ENCODE results near the gene TRIM59. TPM values are rescaled to one million over a fixed set of nuclear protein-coding genes. Genes with fewer than 3 reads are reported as not detected.

TRIM59 gene
- total and polyA plus RNA-seq, 2 donors (not counting 1 experiment from before 2014, with no cell fraction given) = 13.6 to 31.2 TPM

DNA sequence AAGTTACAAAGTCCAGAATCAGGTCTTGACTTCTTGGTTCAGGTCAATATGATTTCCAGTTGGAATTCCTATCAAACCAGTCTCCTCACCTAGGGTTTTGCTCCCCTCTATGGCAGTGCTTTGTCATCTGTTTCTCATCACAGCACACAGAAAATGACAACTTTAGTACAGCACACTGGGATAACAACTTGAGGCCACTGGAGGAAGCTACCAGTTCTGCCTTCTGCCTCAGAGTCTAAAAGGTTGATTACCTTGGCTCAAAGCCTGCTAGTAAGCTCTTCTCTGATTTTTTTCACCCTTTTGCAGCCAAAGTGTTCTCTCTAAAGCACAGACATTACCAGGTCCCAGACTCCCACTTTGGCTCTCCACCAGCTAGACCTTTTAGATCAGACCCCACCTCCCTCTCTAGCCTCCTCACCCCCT, 24.8 kb upstream of the TRIM59 start:
- no peaks in the 10 kb centered on the region for H3K79me2 ChIP-seq (ENCODE audit: control insufficient read depth, insufficient read depth, low read length)
- H3K4me3 ChIP-seq (replicated peaks in 1 of 4; ENCODE audit: control extremely low read depth in 1 of 4, insufficient read depth in 1 of 4, low read depth in 3 of 4, low read length in 4 of 4) = no peak overlapping the region
- H3K27ac ChIP-seq (ENCODE audit: insufficient read depth, low read length) = peak overlapping the region; percentile 66
- DNase-seq (ENCODE audit: low read depth in 2 of 2) = peak in 1 of 2 donors; percentile 73
- no peaks in the 10 kb centered on the region for H4K20me1 ChIP-seq (ENCODE audit: control insufficient read depth, extremely low read depth, insufficient read depth, low read length)
- peak overlapping the region; percentile 7 for H3K4me2 ChIP-seq (ENCODE audit: extremely low read depth, insufficient read depth, low read length)
- H3K36me3 ChIP-seq (ENCODE audit: control insufficient read depth, insufficient read depth, low read length) = no peaks in the 10 kb centered on the region
- H3K4me1 ChIP-seq (ENCODE audit: control insufficient read depth, extremely low read depth, insufficient read depth, low read length) = peaks cover 21% of the 10 kb centered on the region
- TF ChIP-seq, protein P1, sequence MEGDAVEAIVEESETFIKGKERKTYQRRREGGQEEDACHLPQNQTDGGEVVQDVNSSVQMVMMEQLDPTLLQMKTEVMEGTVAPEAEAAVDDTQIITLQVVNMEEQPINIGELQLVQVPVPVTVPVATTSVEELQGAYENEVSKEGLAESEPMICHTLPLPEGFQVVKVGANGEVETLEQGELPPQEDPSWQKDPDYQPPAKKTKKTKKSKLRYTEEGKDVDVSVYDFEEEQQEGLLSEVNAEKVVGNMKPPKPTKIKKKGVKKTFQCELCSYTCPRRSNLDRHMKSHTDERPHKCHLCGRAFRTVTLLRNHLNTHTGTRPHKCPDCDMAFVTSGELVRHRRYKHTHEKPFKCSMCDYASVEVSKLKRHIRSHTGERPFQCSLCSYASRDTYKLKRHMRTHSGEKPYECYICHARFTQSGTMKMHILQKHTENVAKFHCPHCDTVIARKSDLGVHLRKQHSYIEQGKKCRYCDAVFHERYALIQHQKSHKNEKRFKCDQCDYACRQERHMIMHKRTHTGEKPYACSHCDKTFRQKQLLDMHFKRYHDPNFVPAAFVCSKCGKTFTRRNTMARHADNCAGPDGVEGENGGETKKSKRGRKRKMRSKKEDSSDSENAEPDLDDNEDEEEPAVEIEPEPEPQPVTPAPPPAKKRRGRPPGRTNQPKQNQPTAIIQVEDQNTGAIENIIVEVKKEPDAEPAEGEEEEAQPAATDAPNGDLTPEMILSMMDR (conservative IDR thresholded peaks at IDR 0.05 in 1 of 2, IDR thresholded peaks at IDR 0.05 in 1 of 2; ENCODE audit: low read depth in 1 of 2, low read length in 2 of 2) = no peak
- TF ChIP-seq EZH2 (IDR thresholded peaks at IDR 0.05; ENCODE audit: low read length, missing control alignments) = no peak
- H3K9ac ChIP-seq (ENCODE audit: insufficient read depth, low read length) = no peak overlapping the region
- H3K27me3 ChIP-seq (ENCODE audit: control insufficient read depth, insufficient read depth, low read length) = no peaks in the 10 kb centered on the region
- H3K9me3 ChIP-seq (ENCODE audit: control insufficient read depth, insufficient read depth, low read depth, low read length) = no peaks in the 10 kb centered on the region
- no peak overlapping the region for H2AFZ ChIP-seq (ENCODE audit: low read length)

DNA sequence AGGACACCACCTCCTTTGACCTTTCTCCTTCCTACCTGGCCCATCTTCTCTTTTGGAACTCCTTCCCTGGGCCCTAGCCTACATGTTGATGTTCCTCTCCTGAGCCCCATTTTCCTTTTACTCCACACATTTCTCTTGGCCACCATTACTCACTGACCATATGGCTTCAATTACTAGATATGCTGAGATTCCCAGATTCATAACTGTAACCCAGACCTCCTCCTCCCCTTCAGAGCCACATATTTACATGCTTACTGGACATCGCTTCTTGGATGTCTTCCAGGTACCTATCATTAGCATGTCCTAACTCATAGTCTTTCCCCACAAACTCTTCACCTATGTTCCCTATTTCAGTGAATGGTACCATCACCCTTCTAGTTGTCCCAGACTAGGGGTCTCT, 24.4 kb upstream of the TRIM59 start:
- no peaks in the 10 kb centered on the region for H3K9me3 ChIP-seq (ENCODE audit: control insufficient read depth, insufficient read depth, low read depth, low read length)
- no peaks in the 10 kb centered on the region for H3K36me3 ChIP-seq (ENCODE audit: control insufficient read depth, insufficient read depth, low read length)
- H3K27ac ChIP-seq (ENCODE audit: insufficient read depth, low read length) = peak overlapping the region; percentile 66
- no peak overlapping the region for H2AFZ ChIP-seq (ENCODE audit: low read length)
- no peaks in the 10 kb centered on the region for H3K27me3 ChIP-seq (ENCODE audit: control insufficient read depth, insufficient read depth, low read length)
- no peak overlapping the region for H3K9ac ChIP-seq (ENCODE audit: insufficient read depth, low read length)
- H3K79me2 ChIP-seq (ENCODE audit: control insufficient read depth, insufficient read depth, low read length) = no peaks in the 10 kb centered on the region
- H3K4me2 ChIP-seq (ENCODE audit: extremely low read depth, insufficient read depth, low read length) = peak overlapping the region; percentile 7
- TF ChIP-seq, protein P1 (conservative IDR thresholded peaks at IDR 0.05 in 1 of 2, IDR thresholded peaks at IDR 0.05 in 1 of 2; ENCODE audit: low read depth in 1 of 2, low read length in 2 of 2) = no peak
- no peak for TF ChIP-seq EZH2 (IDR thresholded peaks at IDR 0.05; ENCODE audit: low read length, missing control alignments)
- H4K20me1 ChIP-seq (ENCODE audit: control insufficient read depth, extremely low read depth, insufficient read depth, low read length) = no peaks in the 10 kb centered on the region
- H3K4me3 ChIP-seq (replicated peaks in 1 of 4; ENCODE audit: control extremely low read depth in 1 of 4, insufficient read depth in 1 of 4, low read depth in 3 of 4, low read length in 4 of 4) = no peak overlapping the region
- H3K4me1 ChIP-seq (ENCODE audit: control insufficient read depth, extremely low read depth, insufficient read depth, low read length) = peaks cover 21% of the 10 kb centered on the region
- DNase-seq (ENCODE audit: low read depth in 2 of 2) = peak; percentile 90 to 95

DNA sequence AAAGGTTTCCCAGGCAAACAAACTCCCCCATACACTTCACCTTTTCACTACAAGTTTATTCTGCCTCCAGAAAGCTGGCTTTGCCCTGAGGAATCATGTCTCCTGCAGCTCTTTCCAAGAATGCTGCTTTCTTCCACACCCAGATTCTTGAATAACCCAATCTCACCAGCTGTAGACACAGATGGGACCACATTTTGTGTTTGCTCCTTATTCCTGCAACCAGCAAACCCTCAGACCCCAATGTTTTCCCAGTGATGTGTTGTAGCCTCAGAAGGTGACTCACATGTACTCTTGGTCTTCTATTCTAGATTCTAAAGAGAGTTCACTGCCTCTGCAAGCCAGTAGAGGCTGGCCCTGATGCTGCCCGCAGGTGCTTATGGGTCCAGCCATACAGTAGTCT, 23.6 kb upstream of the TRIM59 start:
- no peaks in the 10 kb centered on the region for H3K9me3 ChIP-seq (ENCODE audit: control insufficient read depth, insufficient read depth, low read depth, low read length)
- no peaks in the 10 kb centered on the region for H3K36me3 ChIP-seq (ENCODE audit: control insufficient read depth, insufficient read depth, low read length)
- H3K9ac ChIP-seq (ENCODE audit: insufficient read depth, low read length) = no peak overlapping the region
- H3K27me3 ChIP-seq (ENCODE audit: control insufficient read depth, insufficient read depth, low read length) = no peaks in the 10 kb centered on the region
- peak overlapping the region; percentile 3 for H3K4me2 ChIP-seq (ENCODE audit: extremely low read depth, insufficient read depth, low read length)
- no peak overlapping the region for H2AFZ ChIP-seq (ENCODE audit: low read length)
- H3K4me1 ChIP-seq (ENCODE audit: control insufficient read depth, extremely low read depth, insufficient read depth, low read length) = peaks cover 21% of the 10 kb centered on the region
- no peaks in the 10 kb centered on the region for H4K20me1 ChIP-seq (ENCODE audit: control insufficient read depth, extremely low read depth, insufficient read depth, low read length)
- no peak overlapping the region for H3K4me3 ChIP-seq (replicated peaks in 1 of 4; ENCODE audit: control extremely low read depth in 1 of 4, insufficient read depth in 1 of 4, low read depth in 3 of 4, low read length in 4 of 4)
- no peak for TF ChIP-seq EZH2 (IDR thresholded peaks at IDR 0.05; ENCODE audit: low read length, missing control alignments)
- TF ChIP-seq, protein P1 (conservative IDR thresholded peaks at IDR 0.05 in 1 of 2, IDR thresholded peaks at IDR 0.05 in 1 of 2; ENCODE audit: low read depth in 1 of 2, low read length in 2 of 2) = no peak
- H3K27ac ChIP-seq (ENCODE audit: insufficient read depth, low read length) = peak overlapping the region; percentile 66
- no peaks in the 10 kb centered on the region for H3K79me2 ChIP-seq (ENCODE audit: control insufficient read depth, insufficient read depth, low read length)
- DNase-seq (ENCODE audit: low read depth in 2 of 2) = peak; percentile 55 to 97
